ENCODE data around the gene CYTH2.

Gene CYTH2

DNA sequence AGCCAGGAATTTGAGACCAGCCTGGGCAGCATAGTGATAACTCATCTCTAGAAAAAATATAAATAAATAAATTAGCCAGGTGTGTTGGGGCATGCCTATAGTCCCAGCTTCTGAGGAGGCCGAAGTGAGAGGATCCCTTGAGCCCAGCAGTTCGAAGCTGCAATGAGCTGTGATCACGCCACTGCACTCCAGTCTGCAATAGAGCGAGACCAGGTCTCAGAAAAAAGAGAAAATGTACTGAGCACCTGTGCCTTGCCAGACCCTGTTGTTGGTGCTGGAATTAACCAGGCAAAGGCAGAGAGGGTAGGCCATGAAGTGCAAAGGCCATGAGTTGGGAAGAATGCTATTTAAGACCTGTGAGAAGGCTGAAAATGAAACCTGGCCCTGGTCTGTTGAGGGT lies 2.7 kb downstream of the CYTH2 start:
- H3K27ac ChIP-seq = no peak overlapping the region
- TF ChIP-seq ZFX (IDR thresholded peaks at IDR 0.05; ENCODE audit: borderline replicate concordance) = no peak
- TF ChIP-seq, protein P1, sequence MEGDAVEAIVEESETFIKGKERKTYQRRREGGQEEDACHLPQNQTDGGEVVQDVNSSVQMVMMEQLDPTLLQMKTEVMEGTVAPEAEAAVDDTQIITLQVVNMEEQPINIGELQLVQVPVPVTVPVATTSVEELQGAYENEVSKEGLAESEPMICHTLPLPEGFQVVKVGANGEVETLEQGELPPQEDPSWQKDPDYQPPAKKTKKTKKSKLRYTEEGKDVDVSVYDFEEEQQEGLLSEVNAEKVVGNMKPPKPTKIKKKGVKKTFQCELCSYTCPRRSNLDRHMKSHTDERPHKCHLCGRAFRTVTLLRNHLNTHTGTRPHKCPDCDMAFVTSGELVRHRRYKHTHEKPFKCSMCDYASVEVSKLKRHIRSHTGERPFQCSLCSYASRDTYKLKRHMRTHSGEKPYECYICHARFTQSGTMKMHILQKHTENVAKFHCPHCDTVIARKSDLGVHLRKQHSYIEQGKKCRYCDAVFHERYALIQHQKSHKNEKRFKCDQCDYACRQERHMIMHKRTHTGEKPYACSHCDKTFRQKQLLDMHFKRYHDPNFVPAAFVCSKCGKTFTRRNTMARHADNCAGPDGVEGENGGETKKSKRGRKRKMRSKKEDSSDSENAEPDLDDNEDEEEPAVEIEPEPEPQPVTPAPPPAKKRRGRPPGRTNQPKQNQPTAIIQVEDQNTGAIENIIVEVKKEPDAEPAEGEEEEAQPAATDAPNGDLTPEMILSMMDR (IDR thresholded peaks at IDR 0.05) = no peak

DNA sequence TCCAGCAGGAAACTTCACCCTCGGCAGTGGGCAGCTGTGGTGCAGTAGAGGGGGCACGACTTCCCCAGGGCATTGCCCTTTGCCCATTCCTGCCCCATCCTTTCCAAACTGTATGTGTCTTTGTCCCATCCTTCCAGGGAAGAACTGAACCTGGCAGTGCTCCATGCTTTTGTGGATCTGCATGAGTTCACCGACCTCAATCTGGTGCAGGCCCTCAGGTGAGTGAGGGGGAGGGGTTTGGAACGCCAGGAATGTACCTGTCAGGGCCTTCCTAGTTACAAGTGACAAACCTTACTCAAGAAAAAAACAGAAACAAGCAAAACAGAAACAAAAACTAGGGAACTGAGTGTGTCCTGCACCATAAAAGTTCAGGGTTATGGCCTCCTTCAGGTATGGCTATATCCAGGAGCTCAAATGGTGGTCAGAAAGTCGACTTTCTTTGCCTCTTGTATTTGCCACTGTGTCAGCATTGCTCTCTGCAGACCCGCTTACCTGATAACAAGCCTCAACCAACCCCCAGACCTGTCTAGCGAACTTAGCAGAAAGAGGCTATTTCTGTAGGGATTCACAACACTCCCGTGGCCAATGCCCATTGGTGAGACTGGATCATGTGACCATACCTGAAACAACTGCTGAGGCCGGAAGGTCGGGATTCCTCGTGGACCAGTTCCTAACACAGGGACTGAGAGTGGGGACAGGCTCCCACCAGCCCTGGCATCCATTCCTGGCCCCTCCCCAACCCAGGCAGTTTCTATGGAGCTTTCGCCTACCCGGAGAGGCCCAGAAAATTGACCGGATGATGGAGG lies 4.2 kb downstream of the CYTH2 start:
- no peak overlapping the region for H3K27ac ChIP-seq
- TF ChIP-seq, protein P1 (IDR thresholded peaks at IDR 0.05) = no peak
- TF ChIP-seq ZFX (IDR thresholded peaks at IDR 0.05; ENCODE audit: borderline replicate concordance) = no peak

DNA sequence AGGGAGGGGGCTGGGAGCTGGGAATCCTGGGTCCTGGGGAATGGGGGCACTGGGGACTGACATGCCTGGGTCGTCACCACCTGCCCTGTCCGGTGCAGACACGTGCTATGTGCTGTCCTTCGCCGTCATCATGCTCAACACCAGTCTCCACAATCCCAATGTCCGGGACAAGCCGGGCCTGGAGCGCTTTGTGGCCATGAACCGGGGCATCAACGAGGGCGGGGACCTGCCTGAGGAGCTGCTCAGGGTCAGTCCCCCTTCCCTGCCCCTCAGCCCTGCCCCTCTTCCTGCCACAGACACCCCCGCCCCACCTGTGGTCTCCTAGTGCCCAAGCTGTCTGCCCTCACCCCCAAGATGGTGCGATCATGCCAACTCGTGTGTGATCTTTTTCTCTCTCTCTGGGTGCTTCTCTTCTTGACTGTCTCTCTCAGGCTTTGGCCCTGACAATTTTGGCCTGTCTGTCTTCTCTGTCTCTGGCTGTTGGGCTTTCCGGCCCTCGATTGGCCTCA lies 5.0 kb downstream of the CYTH2 start:
- no peak for TF ChIP-seq ZFX (IDR thresholded peaks at IDR 0.05; ENCODE audit: borderline replicate concordance)
- TF ChIP-seq, protein P1 (IDR thresholded peaks at IDR 0.05) = no peak
- no peak overlapping the region for H3K27ac ChIP-seq

DNA sequence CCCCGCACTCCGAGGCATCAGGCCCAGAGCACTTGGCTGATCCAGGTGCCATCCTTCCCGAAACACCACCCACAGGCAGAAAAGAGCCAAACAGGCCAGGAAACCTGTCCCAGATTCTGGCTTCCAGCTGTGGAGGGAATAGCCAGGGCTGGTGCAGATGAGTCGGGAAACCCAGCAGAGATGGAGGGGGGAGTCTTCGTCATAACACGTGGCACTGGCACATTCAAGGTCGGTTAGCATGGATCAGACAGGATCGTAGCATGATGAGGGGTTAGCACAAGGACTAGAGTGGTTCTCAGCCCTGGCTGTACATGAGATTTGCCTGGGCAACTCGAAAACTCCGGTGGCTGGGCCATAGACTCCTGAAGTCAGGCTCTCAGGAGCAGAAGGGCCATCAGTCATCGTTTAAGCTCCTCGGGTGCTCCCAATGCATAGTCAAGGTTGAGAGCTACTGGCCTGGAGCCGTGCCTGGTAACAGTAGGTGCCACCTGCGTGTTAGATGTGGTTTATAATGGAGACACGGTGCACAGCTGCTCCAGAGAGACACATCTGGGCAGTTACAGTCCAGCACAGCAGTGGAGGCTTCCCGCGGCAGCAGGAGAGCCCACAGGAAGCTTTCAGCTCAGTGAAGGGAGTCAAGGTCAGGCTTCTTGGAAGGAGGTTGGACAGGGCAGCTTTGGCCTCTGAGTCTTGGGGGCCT lies 6.3 kb downstream of the CYTH2 start:
- H3K27ac ChIP-seq = no peak overlapping the region; the same call in 1 of the 2 replicates
- TF ChIP-seq, protein P1 (IDR thresholded peaks at IDR 0.05) = no peak
- no peak for TF ChIP-seq ZFX (IDR thresholded peaks at IDR 0.05; ENCODE audit: borderline replicate concordance)

DNA sequence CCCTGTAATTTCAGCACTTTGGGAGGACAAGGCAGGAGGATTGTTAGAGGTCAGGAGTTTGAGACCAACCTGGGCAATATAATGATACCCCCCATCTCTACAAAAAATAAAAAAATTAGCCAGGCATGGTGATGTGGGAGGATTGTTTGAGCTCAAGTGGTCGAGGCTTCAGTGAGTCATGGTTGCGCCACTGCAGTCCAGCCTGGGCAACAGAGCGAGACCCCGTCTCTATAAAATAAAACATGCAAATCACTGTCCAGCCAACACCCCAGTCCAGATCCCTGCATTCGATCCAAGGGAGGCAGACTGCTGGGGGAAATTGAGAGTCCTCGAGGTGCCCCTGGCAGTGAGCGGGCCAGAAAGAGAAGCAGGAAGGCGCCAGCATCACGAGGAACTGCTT lies 7.0 kb downstream of the CYTH2 start:
- H3K27ac ChIP-seq = no peak overlapping the region; the same call in 1 of the 2 replicates
- no peak for TF ChIP-seq ZFX (IDR thresholded peaks at IDR 0.05; ENCODE audit: borderline replicate concordance)
- TF ChIP-seq, protein P1 (IDR thresholded peaks at IDR 0.05) = no peak

DNA sequence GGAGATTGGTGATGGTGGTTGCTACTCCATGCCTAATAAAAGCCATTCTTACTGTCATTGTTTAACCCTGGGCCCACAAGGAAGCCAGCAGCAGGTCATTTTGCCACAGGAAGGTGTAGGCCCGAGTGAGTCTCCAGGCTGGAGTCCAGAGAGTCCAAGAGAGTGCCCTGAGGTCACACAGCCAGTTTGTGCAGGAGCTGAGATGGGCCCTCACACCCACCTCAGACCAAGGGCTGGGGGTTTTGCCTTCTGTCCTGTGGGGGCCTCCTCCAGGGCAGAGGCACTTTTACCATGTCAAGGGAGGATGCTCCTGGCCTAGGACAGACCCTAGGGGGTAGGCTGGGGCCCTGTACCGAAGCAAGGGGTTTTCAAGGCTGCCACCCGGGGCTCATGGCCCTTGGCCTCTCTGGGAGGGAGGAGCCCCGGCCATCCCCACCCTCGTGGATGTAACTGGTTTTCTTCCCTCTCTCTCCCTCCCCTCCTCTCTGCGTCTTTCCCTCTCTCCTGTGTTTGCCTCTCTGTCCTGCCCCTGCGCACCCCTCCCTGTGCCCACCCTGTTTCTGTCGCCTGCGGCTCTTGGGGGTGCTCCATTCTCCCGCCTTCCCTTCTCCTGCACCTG lies 8.0 kb downstream of the CYTH2 start:
- H3K27ac ChIP-seq = no peak overlapping the region
- no peak for TF ChIP-seq ZFX (IDR thresholded peaks at IDR 0.05; ENCODE audit: borderline replicate concordance)
- TF ChIP-seq, protein P1 (IDR thresholded peaks at IDR 0.05) = no peak
